ENCODE results near the gene MRPL38. TPM values are rescaled to one million over a fixed set of nuclear protein-coding genes. Genes with fewer than 3 reads are reported as not detected.
A peak's percentile ranks its signal among the peaks of the same experiment; 100 is the strongest.

The MRPL38 gene
- total RNA-seq, 1 experiment from 2014 or later, result 146 TPM

DNA sequence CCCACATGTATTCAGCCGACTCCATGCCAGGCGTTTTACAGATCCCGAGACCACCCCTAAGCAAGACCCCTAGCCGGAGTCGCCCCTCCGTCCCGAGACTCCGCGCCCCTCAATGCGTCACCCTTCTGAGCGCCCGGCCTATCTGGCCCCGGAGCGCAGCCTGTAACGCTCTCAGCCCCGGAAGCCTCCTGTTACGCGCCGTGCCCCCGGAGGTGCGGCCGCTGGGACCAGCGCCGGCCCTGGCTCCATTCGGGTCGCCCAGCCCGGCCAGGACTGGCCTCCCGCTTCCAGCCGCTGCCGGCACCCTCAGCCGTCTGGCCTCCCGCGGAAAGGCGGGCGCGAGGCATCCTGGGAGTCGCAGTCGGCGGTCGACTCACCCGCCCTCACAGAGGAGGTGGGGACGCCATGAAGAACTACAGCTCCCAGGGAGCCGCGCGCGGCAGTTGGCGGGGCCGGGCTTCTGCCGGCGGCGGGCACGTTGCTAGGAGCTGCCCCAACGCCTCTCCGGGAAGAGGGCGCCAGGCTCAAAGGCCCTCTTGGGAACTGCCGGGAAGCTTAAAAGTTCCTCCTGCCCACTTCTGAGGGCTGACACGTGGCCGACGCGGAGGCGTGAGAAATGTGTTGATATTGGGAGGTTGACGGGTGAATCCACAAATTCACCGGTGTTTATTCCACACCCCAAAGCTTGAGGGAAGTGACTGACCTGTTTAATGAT lies 36.2 kb upstream of the MRPL38 start, which contains the start of gene FBF1 (continued):
- peak; percentile 85 for TF ChIP-seq SP1 (CRISPR knock-in tag; conservative IDR thresholded peaks at IDR 0.05)
- TF ChIP-seq, protein P1, sequence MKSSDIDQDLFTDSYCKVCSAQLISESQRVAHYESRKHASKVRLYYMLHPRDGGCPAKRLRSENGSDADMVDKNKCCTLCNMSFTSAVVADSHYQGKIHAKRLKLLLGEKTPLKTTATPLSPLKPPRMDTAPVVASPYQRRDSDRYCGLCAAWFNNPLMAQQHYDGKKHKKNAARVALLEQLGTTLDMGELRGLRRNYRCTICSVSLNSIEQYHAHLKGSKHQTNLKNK (CRISPR knock-in tag; IDR thresholded peaks at IDR 0.05), result no peak
- TF ChIP-seq, protein P2, sequence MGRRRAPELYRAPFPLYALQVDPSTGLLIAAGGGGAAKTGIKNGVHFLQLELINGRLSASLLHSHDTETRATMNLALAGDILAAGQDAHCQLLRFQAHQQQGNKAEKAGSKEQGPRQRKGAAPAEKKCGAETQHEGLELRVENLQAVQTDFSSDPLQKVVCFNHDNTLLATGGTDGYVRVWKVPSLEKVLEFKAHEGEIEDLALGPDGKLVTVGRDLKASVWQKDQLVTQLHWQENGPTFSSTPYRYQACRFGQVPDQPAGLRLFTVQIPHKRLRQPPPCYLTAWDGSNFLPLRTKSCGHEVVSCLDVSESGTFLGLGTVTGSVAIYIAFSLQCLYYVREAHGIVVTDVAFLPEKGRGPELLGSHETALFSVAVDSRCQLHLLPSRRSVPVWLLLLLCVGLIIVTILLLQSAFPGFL (CRISPR knock-in tag; IDR thresholded peaks at IDR 0.05; ENCODE audit: borderline replicate concordance), result 0 out of 2 replicates have a peak, but pooled peaks have one; percentile 43
- peak; percentile 38; the same call in 1 of the 2 replicates for TF ChIP-seq TP53 (CRISPR knock-in tag; IDR thresholded peaks at IDR 0.05)
- TF ChIP-seq, protein P3, sequence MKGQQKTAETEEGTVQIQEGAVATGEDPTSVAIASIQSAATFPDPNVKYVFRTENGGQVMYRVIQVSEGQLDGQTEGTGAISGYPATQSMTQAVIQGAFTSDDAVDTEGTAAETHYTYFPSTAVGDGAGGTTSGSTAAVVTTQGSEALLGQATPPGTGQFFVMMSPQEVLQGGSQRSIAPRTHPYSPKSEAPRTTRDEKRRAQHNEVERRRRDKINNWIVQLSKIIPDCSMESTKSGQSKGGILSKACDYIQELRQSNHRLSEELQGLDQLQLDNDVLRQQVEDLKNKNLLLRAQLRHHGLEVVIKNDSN (CRISPR knock-in tag; IDR thresholded peaks at IDR 0.05), result peak; percentile 33; the same call in 1 of the 2 replicates
- TF ChIP-seq ZNF512 (CRISPR knock-in tag; IDR thresholded peaks at IDR 0.05; ENCODE audit: borderline replicate concordance), result no peak
- TF ChIP-seq GABPB1 (CRISPR knock-in tag; IDR thresholded peaks at IDR 0.05), result 0 out of 2 replicates have a peak, but pooled peaks have one; percentile 54
- no peak for TF ChIP-seq SOX15 (CRISPR knock-in tag; IDR thresholded peaks at IDR 0.05)
- no peak for TF ChIP-seq TEAD4 (CRISPR knock-in tag; IDR thresholded peaks at IDR 0.05)
- TF ChIP-seq CBFB (CRISPR knock-in tag; IDR thresholded peaks at IDR 0.05; ENCODE audit: low read depth), result peak; percentile 73; the same call in 1 of the 2 replicates
- 0 out of 2 replicates have a peak, but pooled peaks have one; percentile 80 for TF ChIP-seq MYBL2 (CRISPR knock-in tag; IDR thresholded peaks at IDR 0.05)
- peak; percentile 39; the same call in 1 of the 2 replicates for TF ChIP-seq CREB1 (CRISPR knock-in tag; IDR thresholded peaks at IDR 0.05)
- peak; percentile 77; the same call in 1 of the 2 replicates for TF ChIP-seq HMGXB4 (CRISPR knock-in tag; IDR thresholded peaks at IDR 0.05)

- H3K9me3 Mint-ChIP-seq, result no peaks in the 10 kb centered on the region
- DNase-seq (ENCODE audit: low spot score) (no peak), ATAC-seq (no peak)
- ChIA-PET POLR2A (no interaction called here), CTCF (interaction anchor here (1.0 kb wide), 1 partner anchor 63 kb away, joined by 4 read pairs; the partner anchor contains the start of gene CDK3)
- H3K27me3 Mint-ChIP-seq (ENCODE audit: low read depth), result no peaks in the 10 kb centered on the region
- no peak overlapping the region for H3K4me3 Mint-ChIP-seq
- no peaks in the 10 kb centered on the region for H3K36me3 Mint-ChIP-seq
- TF ChIP-seq, protein P4, sequence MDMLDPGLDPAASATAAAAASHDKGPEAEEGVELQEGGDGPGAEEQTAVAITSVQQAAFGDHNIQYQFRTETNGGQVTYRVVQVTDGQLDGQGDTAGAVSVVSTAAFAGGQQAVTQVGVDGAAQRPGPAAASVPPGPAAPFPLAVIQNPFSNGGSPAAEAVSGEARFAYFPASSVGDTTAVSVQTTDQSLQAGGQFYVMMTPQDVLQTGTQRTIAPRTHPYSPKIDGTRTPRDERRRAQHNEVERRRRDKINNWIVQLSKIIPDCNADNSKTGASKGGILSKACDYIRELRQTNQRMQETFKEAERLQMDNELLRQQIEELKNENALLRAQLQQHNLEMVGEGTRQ (CRISPR knock-in tag; IDR thresholded peaks at IDR 0.05), result peak; percentile 31; the same call in 1 of the 2 replicates
- TF ChIP-seq ZNF232 (CRISPR knock-in tag; IDR thresholded peaks at IDR 0.05), result no peak
- TF ChIP-seq, protein P3 (CRISPR knock-in tag; IDR thresholded peaks at IDR 0.05), result no peak
- no peak for TF ChIP-seq ATF2 (CRISPR knock-in tag; IDR thresholded peaks at IDR 0.05; ENCODE audit: borderline replicate concordance, low read depth)
- peaks cover 14% of the 10 kb centered on the region for H3K4me1 Mint-ChIP-seq
- H3K27ac Mint-ChIP-seq, result peak overlapping the region; percentile 33; the same call in 1 of the 2 replicates
Measured at GRCh38 chr17:75937652-75938051, 33.0 kb upstream of the MRPL38 start.
